K562 (cell line): Measurements from ENCODE around the gene SH2D7.

Experiments used
- PRMT5 ChIP-seq: sonication (generic); formaldehyde crosslinking; IDR thresholded peaks from 2 replicates; pipeline ENCODE4 v1.5.0; 2020; ENCODE audit warnings: missing genetic modification reagents
- PTBP1 ChIP-seq: fragments of 200-400 bp; formaldehyde crosslinking; IDR thresholded peaks from 2 replicates; pipeline ENCODE4 v1.6.1; 2017; ENCODE audit warnings: low read depth, low read length
- RAD21 ChIP-seq, 2 experiments: fragments of 250-450 bp in 1 of 2; fragments of 450-650 bp in 1 of 2; sonication (Bioruptor Pico) in 1 of 2; formaldehyde crosslinking in 1 of 2; IDR thresholded peaks in 1 of 2; conservative IDR thresholded peaks in 1 of 2; 2 replicates each; pipeline versions ENCODE4 v1.4.0 to v1.8.0; 2020 to 2022; ENCODE audit warnings: mild to moderate bottlenecking in 2 of 2, moderate library complexity in 1 of 2
- SAP30 ChIP-seq: fragments of 200-600 bp; sonication (generic); IDR thresholded peaks from 2 replicates; pipeline ENCODE4 v1.6.1; 2012; ENCODE audit warnings: borderline replicate concordance, low read depth, mild to moderate bottlenecking, moderate library complexity, low read length, control low read depth, inconsistent platforms; ENCODE audit not compliant: insufficient read depth, poor library complexity, severe bottlenecking
- SMC3 ChIP-seq: conservative IDR thresholded peaks from 2 replicates; pipeline ENCODE4 v1.6.1; 2011; ENCODE audit warnings: low read depth, low read length, improper control_type of control experiment; ENCODE audit not compliant: insufficient read depth
- TEAD4 ChIP-seq, 2 experiments: sonication (generic) in 1 of 2; formaldehyde crosslinking in 1 of 2; IDR thresholded peaks; 2 replicates each; pipeline versions ENCODE4 v1.6.1 to v1.8.0; 2012 to 2022; ENCODE audit warnings: borderline replicate concordance in 1 of 2, inconsistent platforms in 1 of 2, low read length in 1 of 2, mild to moderate bottlenecking in 1 of 2, missing genetic modification reagents in 1 of 2
- TF ChIP-seq, protein P1 (sequence below): IDR thresholded peaks from 3 replicates; pipeline ENCODE4 v1.6.1; 2011; ENCODE audit warnings: borderline replicate concordance, mild to moderate bottlenecking; ENCODE audit not compliant: insufficient read length, insufficient read depth

- TF ChIP-seq, protein P1, sequence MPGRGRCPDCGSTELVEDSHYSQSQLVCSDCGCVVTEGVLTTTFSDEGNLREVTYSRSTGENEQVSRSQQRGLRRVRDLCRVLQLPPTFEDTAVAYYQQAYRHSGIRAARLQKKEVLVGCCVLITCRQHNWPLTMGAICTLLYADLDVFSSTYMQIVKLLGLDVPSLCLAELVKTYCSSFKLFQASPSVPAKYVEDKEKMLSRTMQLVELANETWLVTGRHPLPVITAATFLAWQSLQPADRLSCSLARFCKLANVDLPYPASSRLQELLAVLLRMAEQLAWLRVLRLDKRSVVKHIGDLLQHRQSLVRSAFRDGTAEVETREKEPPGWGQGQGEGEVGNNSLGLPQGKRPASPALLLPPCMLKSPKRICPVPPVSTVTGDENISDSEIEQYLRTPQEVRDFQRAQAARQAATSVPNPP: no peak
- TF ChIP-seq PRMT5 (CRISPR knock-in tag) (no peak), PTBP1 (no peak), SAP30 (no peak), TEAD4 (IDR thresholded peaks at IDR 0.05; ENCODE audit: low read length) (no peak), TEAD4 (CRISPR knock-in tag; IDR thresholded peaks at IDR 0.05; ENCODE audit: borderline replicate concordance) (no peak), SMC3 (no peak), RAD21 (CRISPR knock-in tag; conservative IDR thresholded peaks at IDR 0.05 in 1 of 2, IDR thresholded peaks at IDR 0.05 in 1 of 2) (no peak)
Measured at GRCh38 chr15:78107471-78107870, 15.1 kb downstream of the SH2D7 start.
